Mammary epithelial cell (primary cell): ENCODE results near the gene AKT1.

Source experiments
- CTCF ChIP-seq, 2 donors: IDR thresholded peaks in 1 of 2; conservative IDR thresholded peaks in 1 of 2; 2 replicates each; pipeline ENCODE4 v1.5.1; 2011 to 2012; ENCODE audit warnings: inconsistent platforms in 2 of 2, low read length in 2 of 2, mild to moderate bottlenecking in 2 of 2, control low read depth in 1 of 2, low read depth in 1 of 2; ENCODE audit not compliant: insufficient read depth in 1 of 2; ENCODE audit errors: extremely low read depth in 1 of 2
- EZH2 ChIP-seq: IDR thresholded peaks from 2 replicates; pipeline ENCODE4 v1.6.1; 2012; ENCODE audit warnings: low read length, inconsistent platforms, borderline replicate concordance

GRCh38 chr14:104765517-104765916 lies 30.0 kb downstream of the AKT1 start:
- TF ChIP-seq CTCF (conservative IDR thresholded peaks at IDR 0.05 in 1 of 2, IDR thresholded peaks at IDR 0.05 in 1 of 2; ENCODE audit: extremely low read depth in 1 of 2, insufficient read depth in 1 of 2, low read depth in 1 of 2, low read length in 2 of 2) (no peak), EZH2 (no peak)
